GM23338 (cell line): Measurements from ENCODE around the gene ENTHD1. TPM values are rescaled to one million over a fixed set of nuclear protein-coding genes. Genes with fewer than 3 reads are reported as not detected.

Experiments used
- ATAC-seq: fragments of 200-7000 bp; cut with Tn5 transposase; 3 replicates; pipeline ENCODE4 v1.9.1; 2020
- DNase-seq: peaks from one replicate; pipeline ENCODE4 v3.0.0-alpha.2; 2015; ENCODE audit warnings: low spot score
- H2AFZ ChIP-seq: fragments of 200-600 bp; sonication (generic); 2 replicates; pipeline ENCODE4 v1.8.0; 2016; ENCODE audit warnings: antibody characterized with exemption, mild to moderate bottlenecking, moderate library complexity
- H3F3A ChIP-seq: fragments of 200-600 bp; sonication (generic); replicated peaks from 2 replicates; pipeline ENCODE4 v1.8.0; 2017; ENCODE audit warnings: antibody characterized with exemption, mixed run types, low read depth
- H3K27ac ChIP-seq: fragments of 200-600 bp; sonication (generic); 2 replicates; pipeline ENCODE4 v1.6.1; 2016; ENCODE audit warnings: low read depth
- H3K27me3 ChIP-seq: fragments of 200-600 bp; sonication (generic); 2 replicates; pipeline ENCODE4 v1.8.0; 2016; ENCODE audit warnings: mild to moderate bottlenecking, mixed run types, moderate library complexity; ENCODE audit not compliant: insufficient read depth
- H3K36me3 ChIP-seq: fragments of 200-600 bp; sonication (generic); 2 replicates; pipeline ENCODE4 v1.8.0; 2016; ENCODE audit warnings: mild to moderate bottlenecking; ENCODE audit not compliant: insufficient read depth
- H3K4me1 ChIP-seq: fragments of 200-600 bp; sonication (generic); 2 replicates; pipeline ENCODE4 v1.8.0; 2016; ENCODE audit warnings: mild to moderate bottlenecking, moderate library complexity; ENCODE audit not compliant: insufficient read depth
- H3K4me2 ChIP-seq: fragments of 200-600 bp; sonication (generic); 2 replicates; pipeline ENCODE4 v1.7.1; 2017; ENCODE audit warnings: mixed run types
- H3K4me3 ChIP-seq: fragments of 200-600 bp; sonication (generic); 2 replicates; pipeline ENCODE4 v1.6.1; 2016; ENCODE audit warnings: mixed run types
- H3K79me2 ChIP-seq: fragments of 200-600 bp; sonication (generic); replicated peaks from 2 replicates; pipeline ENCODE4 v1.8.0; 2017; ENCODE audit warnings: mild to moderate bottlenecking; ENCODE audit not compliant: insufficient read depth
- H3K9me2 ChIP-seq: fragments of 200-600 bp; sonication (generic); 2 replicates; pipeline ENCODE4 v1.8.0; 2017; ENCODE audit not compliant: insufficient read depth
- H4K20me1 ChIP-seq: fragments of 200-600 bp; sonication (generic); replicated peaks from 2 replicates; pipeline ENCODE4 v1.8.0; 2017; ENCODE audit warnings: mild to moderate bottlenecking; ENCODE audit not compliant: insufficient read depth
- H3K27ac Mint-ChIP-seq: 2 replicates; pipeline ENCODE4 v1.8.0; 2020; ENCODE audit warnings: inconsistent platforms, mild to moderate bottlenecking, moderate library complexity, mixed read lengths
- H3K27me3 Mint-ChIP-seq: 3 replicates; pipeline ENCODE4 v1.8.0; 2022; ENCODE audit warnings: low read depth, mild to moderate bottlenecking, moderate library complexity, mixed read lengths, inconsistent platforms; ENCODE audit not compliant: insufficient read depth, poor library complexity
- H3K36me3 Mint-ChIP-seq: 3 replicates; pipeline ENCODE4 v1.8.0; 2021; ENCODE audit warnings: low read depth, mild to moderate bottlenecking, inconsistent platforms, moderate library complexity, mixed read lengths
- H3K4me1 Mint-ChIP-seq: 3 replicates; pipeline ENCODE4 v1.8.0; 2020; ENCODE audit warnings: mild to moderate bottlenecking, inconsistent platforms, mixed read lengths
- H3K4me3 Mint-ChIP-seq: 3 replicates; pipeline ENCODE4 v1.8.0; 2021; ENCODE audit warnings: moderate library complexity, mild to moderate bottlenecking, inconsistent platforms, mixed read lengths
- H3K9me3 Mint-ChIP-seq: 3 replicates; pipeline ENCODE4 v1.8.0; 2020; ENCODE audit warnings: moderate library complexity, mild to moderate bottlenecking, inconsistent platforms, mixed read lengths
- CREB1 ChIP-seq: fragments of 250-450 bp; sonication (Bioruptor Pico); IDR thresholded peaks from 2 replicates; pipeline ENCODE4 v1.5.0; 2020; ENCODE audit warnings: low read depth, mild to moderate bottlenecking, moderate library complexity
- CTCF ChIP-seq, 2 experiments: fragments of 200-600 bp in 1 of 2; sonication (generic) in 1 of 2; conservative IDR thresholded peaks; 2 replicates each; pipeline versions ENCODE4 v1.5.1 to v1.6.1; 2016 to 2017; ENCODE audit warnings: antibody characterized with exemption in 2 of 2, low read depth in 2 of 2, mild to moderate bottlenecking in 2 of 2, moderate library complexity in 1 of 2
- ETS1 ChIP-seq: IDR thresholded peaks from 2 replicates; pipeline ENCODE4 v1.6.1; 2016; ENCODE audit warnings: antibody characterized with exemption
- EZH2 ChIP-seq: fragments of 200-600 bp; sonication (generic); IDR thresholded peaks from one replicate; pipeline ENCODE4 v1.8.0; 2017; ENCODE audit warnings: antibody characterized with exemption, mild to moderate bottlenecking, low read depth; ENCODE audit not compliant: unreplicated experiment
- EZH2phosphoT487 ChIP-seq: fragments of 200-600 bp; sonication (generic); IDR thresholded peaks from one replicate; pipeline ENCODE4 v1.8.1; 2018; ENCODE audit warnings: antibody characterized with exemption; ENCODE audit not compliant: unreplicated experiment
- JUNB ChIP-seq: IDR thresholded peaks from one replicate; pipeline ENCODE4 v1.6.1; 2016; ENCODE audit warnings: antibody characterized with exemption; ENCODE audit not compliant: unreplicated experiment
- NANOG ChIP-seq: IDR thresholded peaks from 2 replicates; pipeline ENCODE4 v1.6.1; 2016; ENCODE audit warnings: antibody characterized with exemption, borderline replicate concordance
- POLR2AphosphoS5 ChIP-seq: IDR thresholded peaks from 2 replicates; pipeline ENCODE4 v1.6.1; 2016; ENCODE audit warnings: antibody characterized with exemption, low read depth
- STAT1 ChIP-seq: IDR thresholded peaks from one replicate; pipeline ENCODE4 v1.6.1; 2016; ENCODE audit warnings: antibody characterized with exemption; ENCODE audit not compliant: unreplicated experiment
- ZNF114 ChIP-seq: fragments of 250-450 bp; sonication (Bioruptor Pico); IDR thresholded peaks from 2 replicates; pipeline ENCODE4 v1.5.0; 2020; ENCODE audit warnings: mild to moderate bottlenecking, moderate library complexity
- ZNF331 ChIP-seq: fragments of 250-450 bp; sonication (Bioruptor Pico); IDR thresholded peaks from 2 replicates; pipeline ENCODE4 v1.5.0; 2020; ENCODE audit warnings: low read depth, mild to moderate bottlenecking, moderate library complexity
- polyA plus RNA-seq: library from polyadenylated mRNA; unstranded; fragments of >200 nt; fragmentation: Nextera tagmentation; extraction: Ambion mirVana; gene quantifications from 2 replicates; pipeline ENCODE4 v1.2.1, GENCODE V29; 2016
- total RNA-seq: library from RNA; depleted of rRNA; stranded (reverse); fragments of >200 nt; shearing (Covaris generic); gene quantifications from 2 replicates; pipeline ENCODE4 v1.2.3, GENCODE V29; 2014
- TF ChIP-seq, protein P1 (sequence below): fragments of 250-450 bp; sonication (Bioruptor Pico); IDR thresholded peaks from 2 replicates; pipeline ENCODE4 v1.5.0; 2020; ENCODE audit warnings: mild to moderate bottlenecking, moderate library complexity
- TF ChIP-seq, protein P2 (sequence below): IDR thresholded peaks from one replicate; pipeline ENCODE4 v1.6.1; 2018; ENCODE audit warnings: antibody characterized with exemption; ENCODE audit not compliant: unreplicated experiment

Gene ENTHD1
- total and polyA plus RNA-seq, 2 experiments from 2014 or later, result not detected

DNA sequence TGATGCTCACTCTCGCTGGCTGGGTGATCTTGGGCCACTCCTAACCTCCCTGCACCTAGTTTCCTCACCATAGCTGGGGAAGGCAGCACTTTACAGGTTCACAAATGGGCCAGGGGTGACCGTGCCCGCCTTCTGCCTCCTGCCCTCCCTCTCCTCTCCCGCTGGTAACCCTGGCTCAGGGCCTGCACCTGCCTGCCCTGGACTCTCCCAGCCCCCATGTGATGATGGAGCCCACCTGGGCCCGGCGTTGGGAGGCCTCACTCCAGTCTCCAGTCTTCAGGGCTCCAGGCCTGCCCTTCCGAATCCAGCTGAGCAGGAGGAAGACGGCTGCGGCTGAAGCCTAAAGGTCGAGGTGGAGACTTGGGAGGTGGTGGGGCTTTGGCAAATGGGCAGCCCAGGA, 170.1 kb downstream of the ENTHD1 start (continued):
- TF ChIP-seq, protein P1, sequence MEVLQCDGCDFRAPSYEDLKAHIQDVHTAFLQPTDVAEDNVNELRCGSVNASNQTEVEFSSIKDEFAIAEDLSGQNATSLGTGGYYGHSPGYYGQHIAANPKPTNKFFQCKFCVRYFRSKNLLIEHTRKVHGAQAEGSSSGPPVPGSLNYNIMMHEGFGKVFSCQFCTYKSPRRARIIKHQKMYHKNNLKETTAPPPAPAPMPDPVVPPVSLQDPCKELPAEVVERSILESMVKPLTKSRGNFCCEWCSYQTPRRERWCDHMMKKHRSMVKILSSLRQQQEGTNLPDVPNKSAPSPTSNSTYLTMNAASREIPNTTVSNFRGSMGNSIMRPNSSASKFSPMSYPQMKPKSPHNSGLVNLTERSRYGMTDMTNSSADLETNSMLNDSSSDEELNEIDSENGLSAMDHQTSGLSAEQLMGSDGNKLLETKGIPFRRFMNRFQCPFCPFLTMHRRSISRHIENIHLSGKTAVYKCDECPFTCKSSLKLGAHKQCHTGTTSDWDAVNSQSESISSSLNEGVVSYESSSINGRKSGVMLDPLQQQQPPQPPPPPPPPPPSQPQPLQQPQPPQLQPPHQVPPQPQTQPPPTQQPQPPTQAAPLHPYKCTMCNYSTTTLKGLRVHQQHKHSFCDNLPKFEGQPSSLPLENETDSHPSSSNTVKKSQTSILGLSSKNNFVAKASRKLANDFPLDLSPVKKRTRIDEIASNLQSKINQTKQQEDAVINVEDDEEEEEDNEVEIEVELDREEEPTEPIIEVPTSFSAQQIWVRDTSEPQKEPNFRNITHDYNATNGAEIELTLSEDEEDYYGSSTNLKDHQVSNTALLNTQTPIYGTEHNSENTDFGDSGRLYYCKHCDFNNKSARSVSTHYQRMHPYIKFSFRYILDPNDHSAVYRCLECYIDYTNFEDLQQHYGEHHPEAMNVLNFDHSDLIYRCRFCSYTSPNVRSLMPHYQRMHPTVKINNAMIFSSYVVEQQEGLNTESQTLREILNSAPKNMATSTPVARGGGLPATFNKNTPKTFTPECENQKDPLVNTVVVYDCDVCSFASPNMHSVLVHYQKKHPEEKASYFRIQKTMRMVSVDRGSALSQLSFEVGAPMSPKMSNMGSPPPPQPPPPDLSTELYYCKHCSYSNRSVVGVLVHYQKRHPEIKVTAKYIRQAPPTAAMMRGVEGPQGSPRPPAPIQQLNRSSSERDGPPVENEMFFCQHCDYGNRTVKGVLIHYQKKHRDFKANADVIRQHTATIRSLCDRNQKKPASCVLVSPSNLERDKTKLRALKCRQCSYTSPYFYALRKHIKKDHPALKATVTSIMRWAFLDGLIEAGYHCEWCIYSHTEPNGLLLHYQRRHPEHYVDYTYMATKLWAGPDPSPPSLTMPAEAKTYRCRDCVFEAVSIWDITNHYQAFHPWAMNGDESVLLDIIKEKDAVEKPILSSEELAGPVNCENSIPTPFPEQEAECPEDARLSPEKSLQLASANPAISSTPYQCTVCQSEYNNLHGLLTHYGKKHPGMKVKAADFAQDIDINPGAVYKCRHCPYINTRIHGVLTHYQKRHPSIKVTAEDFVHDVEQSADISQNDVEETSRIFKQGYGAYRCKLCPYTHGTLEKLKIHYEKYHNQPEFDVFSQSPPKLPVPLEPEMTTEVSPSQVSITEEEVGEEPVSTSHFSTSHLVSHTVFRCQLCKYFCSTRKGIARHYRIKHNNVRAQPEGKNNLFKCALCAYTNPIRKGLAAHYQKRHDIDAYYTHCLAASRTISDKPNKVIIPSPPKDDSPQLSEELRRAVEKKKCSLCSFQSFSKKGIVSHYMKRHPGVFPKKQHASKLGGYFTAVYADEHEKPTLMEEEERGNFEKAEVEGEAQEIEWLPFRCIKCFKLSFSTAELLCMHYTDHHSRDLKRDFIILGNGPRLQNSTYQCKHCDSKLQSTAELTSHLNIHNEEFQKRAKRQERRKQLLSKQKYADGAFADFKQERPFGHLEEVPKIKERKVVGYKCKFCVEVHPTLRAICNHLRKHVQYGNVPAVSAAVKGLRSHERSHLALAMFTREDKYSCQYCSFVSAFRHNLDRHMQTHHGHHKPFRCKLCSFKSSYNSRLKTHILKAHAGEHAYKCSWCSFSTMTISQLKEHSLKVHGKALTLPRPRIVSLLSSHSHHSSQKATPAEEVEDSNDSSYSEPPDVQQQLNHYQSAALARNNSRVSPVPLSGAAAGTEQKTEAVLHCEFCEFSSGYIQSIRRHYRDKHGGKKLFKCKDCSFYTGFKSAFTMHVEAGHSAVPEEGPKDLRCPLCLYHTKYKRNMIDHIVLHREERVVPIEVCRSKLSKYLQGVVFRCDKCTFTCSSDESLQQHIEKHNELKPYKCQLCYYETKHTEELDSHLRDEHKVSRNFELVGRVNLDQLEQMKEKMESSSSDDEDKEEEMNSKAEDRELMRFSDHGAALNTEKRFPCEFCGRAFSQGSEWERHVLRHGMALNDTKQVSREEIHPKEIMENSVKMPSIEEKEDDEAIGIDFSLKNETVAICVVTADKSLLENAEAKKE (CRISPR knock-in tag), result no peak

DNA sequence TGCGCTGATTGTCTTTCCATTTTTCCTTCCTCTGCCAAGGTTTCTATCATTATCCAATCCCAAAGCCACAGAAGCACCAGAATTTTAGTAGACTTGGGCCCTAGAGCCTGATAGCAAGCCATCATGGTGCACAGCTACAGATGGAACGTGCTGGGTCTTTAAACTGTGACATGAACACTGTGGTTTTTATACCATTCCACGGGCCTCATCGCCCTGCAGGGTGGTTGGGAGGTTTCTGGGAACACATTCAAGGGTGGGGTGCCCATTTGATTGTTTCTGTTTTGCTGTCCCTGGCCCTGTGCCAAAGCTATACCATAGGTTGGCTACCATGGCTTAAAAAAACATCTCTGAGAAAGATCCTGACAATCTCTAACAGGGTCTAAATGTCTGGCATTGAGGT, 171.1 kb downstream of the ENTHD1 start:
- no peak overlapping the region for H2AFZ ChIP-seq
- no peaks in the 10 kb centered on the region for H3K9me2 ChIP-seq
- no peaks in the 10 kb centered on the region for H3F3A ChIP-seq
- H3K27me3 ChIP-seq, result no peaks in the 10 kb centered on the region
- no peaks in the 10 kb centered on the region for H3K79me2 ChIP-seq
- Mint-ChIP-seq H3K36me3 (no peaks in the 10 kb centered on the region), H3K9me3 (no peaks in the 10 kb centered on the region), H3K4me1 (peaks cover 12% of the 10 kb centered on the region), H3K4me3 (no peak overlapping the region), H3K27me3 (peaks cover 9% of the 10 kb centered on the region), H3K27ac (no peak overlapping the region)
- H4K20me1 ChIP-seq, result no peaks in the 10 kb centered on the region
- no peaks in the 10 kb centered on the region for H3K4me1 ChIP-seq
- no peak overlapping the region for H3K4me2 ChIP-seq
- ATAC-seq (no peak), DNase-seq (no peak)
- H3K27ac ChIP-seq, result no peak overlapping the region
- H3K36me3 ChIP-seq, result no peaks in the 10 kb centered on the region
- no peak overlapping the region for H3K4me3 ChIP-seq
- TF ChIP-seq POLR2AphosphoS5 (no peak), NANOG (no peak), STAT1 (no peak), ZNF331 (CRISPR knock-in tag) (no peak), CTCF (conservative IDR thresholded peaks at IDR 0.05; ENCODE audit: low read depth in 2 of 2) (no peak), EZH2phosphoT487 (no peak), CREB1 (CRISPR knock-in tag) (no peak), JUNB (no peak), ZNF114 (CRISPR knock-in tag) (no peak), EZH2 (no peak), ETS1 (no peak)
- TF ChIP-seq, protein P2, sequence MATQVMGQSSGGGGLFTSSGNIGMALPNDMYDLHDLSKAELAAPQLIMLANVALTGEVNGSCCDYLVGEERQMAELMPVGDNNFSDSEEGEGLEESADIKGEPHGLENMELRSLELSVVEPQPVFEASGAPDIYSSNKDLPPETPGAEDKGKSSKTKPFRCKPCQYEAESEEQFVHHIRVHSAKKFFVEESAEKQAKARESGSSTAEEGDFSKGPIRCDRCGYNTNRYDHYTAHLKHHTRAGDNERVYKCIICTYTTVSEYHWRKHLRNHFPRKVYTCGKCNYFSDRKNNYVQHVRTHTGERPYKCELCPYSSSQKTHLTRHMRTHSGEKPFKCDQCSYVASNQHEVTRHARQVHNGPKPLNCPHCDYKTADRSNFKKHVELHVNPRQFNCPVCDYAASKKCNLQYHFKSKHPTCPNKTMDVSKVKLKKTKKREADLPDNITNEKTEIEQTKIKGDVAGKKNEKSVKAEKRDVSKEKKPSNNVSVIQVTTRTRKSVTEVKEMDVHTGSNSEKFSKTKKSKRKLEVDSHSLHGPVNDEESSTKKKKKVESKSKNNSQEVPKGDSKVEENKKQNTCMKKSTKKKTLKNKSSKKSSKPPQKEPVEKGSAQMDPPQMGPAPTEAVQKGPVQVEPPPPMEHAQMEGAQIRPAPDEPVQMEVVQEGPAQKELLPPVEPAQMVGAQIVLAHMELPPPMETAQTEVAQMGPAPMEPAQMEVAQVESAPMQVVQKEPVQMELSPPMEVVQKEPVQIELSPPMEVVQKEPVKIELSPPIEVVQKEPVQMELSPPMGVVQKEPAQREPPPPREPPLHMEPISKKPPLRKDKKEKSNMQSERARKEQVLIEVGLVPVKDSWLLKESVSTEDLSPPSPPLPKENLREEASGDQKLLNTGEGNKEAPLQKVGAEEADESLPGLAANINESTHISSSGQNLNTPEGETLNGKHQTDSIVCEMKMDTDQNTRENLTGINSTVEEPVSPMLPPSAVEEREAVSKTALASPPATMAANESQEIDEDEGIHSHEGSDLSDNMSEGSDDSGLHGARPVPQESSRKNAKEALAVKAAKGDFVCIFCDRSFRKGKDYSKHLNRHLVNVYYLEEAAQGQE, result no peak
